Measurements from ENCODE around the gene GFRA1. TPM values are rescaled to one million over a fixed set of nuclear protein-coding genes. Genes with fewer than 3 reads are reported as not detected.

GFRA1 gene
- total and polyA plus RNA-seq, 2 donors (not counting 1 experiment from before 2014, with no cell fraction given), result not detected

DNA sequence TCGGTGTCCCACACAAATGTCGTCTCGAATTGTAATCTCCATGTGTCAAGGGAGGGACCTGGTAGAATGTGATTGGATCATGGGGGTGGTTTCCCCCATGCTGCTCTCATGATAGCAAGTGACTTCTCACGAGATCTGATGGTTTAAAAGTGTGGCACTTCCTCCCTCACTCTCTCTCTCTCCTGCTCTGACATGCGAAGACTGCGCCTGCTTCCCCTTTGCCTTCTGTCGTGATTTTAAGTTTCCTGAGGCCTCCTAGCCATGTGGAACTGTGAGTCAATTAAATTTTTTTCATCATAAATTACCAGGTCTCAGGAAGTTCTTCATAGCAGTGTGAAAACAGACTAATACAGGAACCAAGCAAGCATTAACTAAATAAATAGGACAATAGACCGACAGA is 229.1 kb downstream of the GFRA1 start:
- intact Hi-C loops (cut with micrococcal nuclease), result no loop called here
- ChIA-PET CTCF (no interaction called here), POLR2A (no interaction called here)
- no peaks in the 10 kb centered on the region for H4K20me1 ChIP-seq (ENCODE audit: control insufficient read depth, insufficient read depth, low read length, poor library complexity, severe bottlenecking)
- no peak overlapping the region for H3K4me2 ChIP-seq (replicated peaks; ENCODE audit: low read depth, low read length, poor library complexity, severe bottlenecking)
- H3K27me3 ChIP-seq (replicated peaks in 1 of 4; ENCODE audit: control extremely low read depth in 1 of 4, control insufficient read depth in 3 of 4, insufficient read depth in 4 of 4, low read length in 3 of 4), result no peaks in the 10 kb centered on the region
- TF ChIP-seq, protein P1, sequence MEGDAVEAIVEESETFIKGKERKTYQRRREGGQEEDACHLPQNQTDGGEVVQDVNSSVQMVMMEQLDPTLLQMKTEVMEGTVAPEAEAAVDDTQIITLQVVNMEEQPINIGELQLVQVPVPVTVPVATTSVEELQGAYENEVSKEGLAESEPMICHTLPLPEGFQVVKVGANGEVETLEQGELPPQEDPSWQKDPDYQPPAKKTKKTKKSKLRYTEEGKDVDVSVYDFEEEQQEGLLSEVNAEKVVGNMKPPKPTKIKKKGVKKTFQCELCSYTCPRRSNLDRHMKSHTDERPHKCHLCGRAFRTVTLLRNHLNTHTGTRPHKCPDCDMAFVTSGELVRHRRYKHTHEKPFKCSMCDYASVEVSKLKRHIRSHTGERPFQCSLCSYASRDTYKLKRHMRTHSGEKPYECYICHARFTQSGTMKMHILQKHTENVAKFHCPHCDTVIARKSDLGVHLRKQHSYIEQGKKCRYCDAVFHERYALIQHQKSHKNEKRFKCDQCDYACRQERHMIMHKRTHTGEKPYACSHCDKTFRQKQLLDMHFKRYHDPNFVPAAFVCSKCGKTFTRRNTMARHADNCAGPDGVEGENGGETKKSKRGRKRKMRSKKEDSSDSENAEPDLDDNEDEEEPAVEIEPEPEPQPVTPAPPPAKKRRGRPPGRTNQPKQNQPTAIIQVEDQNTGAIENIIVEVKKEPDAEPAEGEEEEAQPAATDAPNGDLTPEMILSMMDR (IDR thresholded peaks at IDR 0.05), result no peak
- TF ChIP-seq EZH2 (IDR thresholded peaks at IDR 0.05; ENCODE audit: borderline replicate concordance, insufficient read depth, low read depth, low read length, poor library complexity, severe bottlenecking), result no peak
- H3K9ac ChIP-seq (ENCODE audit: low read length), result no peak overlapping the region
- no peak for ATAC-seq (ENCODE audit: low read depth)
- H3K9me3 ChIP-seq (ENCODE audit: control extremely low read depth in 1 of 3, control insufficient read depth in 2 of 3, insufficient read depth in 1 of 3, low read length in 2 of 3), result peaks cover 0 to 6% (median 0%) of the 10 kb centered on the region in 3 donors
- no peak overlapping the region for H2AFZ ChIP-seq (ENCODE audit: insufficient read depth, low read depth, low read length, poor library complexity, severe bottlenecking)
- no peak overlapping the region for H3K27ac ChIP-seq (ENCODE audit: low read length in 2 of 2)
- DNase-seq, result no peak
- H3K79me2 ChIP-seq (ENCODE audit: control insufficient read depth, insufficient read depth, low read length), result no peaks in the 10 kb centered on the region
- H3K4me1 Mint-ChIP-seq, result no peaks in the 10 kb centered on the region
- H3K4me3 Mint-ChIP-seq, result no peak overlapping the region
- H3K9me3 Mint-ChIP-seq (ENCODE audit: insufficient read depth), result no peaks in the 10 kb centered on the region
- no peak overlapping the region for H3K4me3 ChIP-seq (ENCODE audit: control extremely low read depth in 1 of 5, extremely low read depth in 1 of 5, insufficient read depth in 1 of 5, low read depth in 2 of 5, low read length in 4 of 5)
- WGBS (ENCODE audit: insufficient coverage), result 47% methylated on average over 3 of the region's 8 CpGs
- H3K27ac Mint-ChIP-seq, result no peak overlapping the region
- no peaks in the 10 kb centered on the region for H3K36me3 ChIP-seq (replicated peaks in 1 of 2; ENCODE audit: control extremely low read depth in 1 of 2, control insufficient read depth in 1 of 2, extremely low read depth in 1 of 2, insufficient read depth in 2 of 2, low read length in 1 of 2)
- no peaks in the 10 kb centered on the region for H3K4me1 ChIP-seq (ENCODE audit: control insufficient read depth in 2 of 2, insufficient read depth in 2 of 2, low read length in 2 of 2)
- no peaks in the 10 kb centered on the region for H3K27me3 Mint-ChIP-seq

DNA sequence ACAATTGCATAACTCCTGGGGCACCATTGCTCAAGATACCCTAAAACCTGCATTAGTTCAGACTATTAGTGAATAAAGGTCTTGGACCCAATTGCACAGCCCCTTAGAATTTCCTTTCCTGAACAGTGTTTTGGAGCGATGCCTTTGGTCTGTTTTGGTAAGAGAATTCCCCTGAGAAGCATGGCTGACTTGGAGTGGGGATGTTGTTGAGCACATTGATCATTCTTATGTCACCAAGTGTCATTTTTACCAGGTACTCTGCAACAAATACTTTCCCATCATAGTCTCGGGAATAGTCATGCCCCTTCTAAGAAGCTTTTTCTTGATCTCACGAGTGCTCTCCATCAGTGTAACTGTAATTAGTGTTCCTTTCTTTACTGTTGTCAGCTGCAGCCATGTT is 229.7 kb downstream of the GFRA1 start:
- H3K9me3 Mint-ChIP-seq (ENCODE audit: insufficient read depth), result no peaks in the 10 kb centered on the region
- Histone ChIP-seq H3K4me3 (ENCODE audit: control extremely low read depth in 1 of 5, extremely low read depth in 1 of 5, insufficient read depth in 1 of 5, low read depth in 2 of 5, low read length in 4 of 5) (no peak overlapping the region), H3K4me2 (replicated peaks; ENCODE audit: low read depth, low read length, poor library complexity, severe bottlenecking) (no peak overlapping the region), H4K20me1 (ENCODE audit: control insufficient read depth, insufficient read depth, low read length, poor library complexity, severe bottlenecking) (no peaks in the 10 kb centered on the region), H3K36me3 (replicated peaks in 1 of 2; ENCODE audit: control extremely low read depth in 1 of 2, control insufficient read depth in 1 of 2, extremely low read depth in 1 of 2, insufficient read depth in 2 of 2, low read length in 1 of 2) (no peaks in the 10 kb centered on the region), H3K79me2 (ENCODE audit: control insufficient read depth, insufficient read depth, low read length) (no peaks in the 10 kb centered on the region), H2AFZ (ENCODE audit: insufficient read depth, low read depth, low read length, poor library complexity, severe bottlenecking) (no peak overlapping the region), H3K4me1 (ENCODE audit: control insufficient read depth in 2 of 2, insufficient read depth in 2 of 2, low read length in 2 of 2) (no peaks in the 10 kb centered on the region), H3K9ac (ENCODE audit: low read length) (no peak overlapping the region), H3K27ac (ENCODE audit: low read length in 2 of 2) (no peak overlapping the region), H3K9me3 (ENCODE audit: control extremely low read depth in 1 of 3, control insufficient read depth in 2 of 3, insufficient read depth in 1 of 3, low read length in 2 of 3) (peaks cover 0 to 6% (median 0%) of the 10 kb centered on the region in 3 donors), H3K27me3 (replicated peaks in 1 of 4; ENCODE audit: control extremely low read depth in 1 of 4, control insufficient read depth in 3 of 4, insufficient read depth in 4 of 4, low read length in 3 of 4) (no peaks in the 10 kb centered on the region)
- 63% methylated on average over 1 of the region's 3 CpGs for whole genome bisulfite sequencing (ENCODE audit: insufficient coverage)
- ATAC-seq (ENCODE audit: low read depth) (no peak), DNase-seq (no peak)
- no peaks in the 10 kb centered on the region for H3K4me1 Mint-ChIP-seq
- no peak overlapping the region for H3K27ac Mint-ChIP-seq
- no peak overlapping the region for H3K4me3 Mint-ChIP-seq
- CTCF ChIA-PET, result no interaction called here
- intact Hi-C loops (cut with micrococcal nuclease), result no loop called here
- H3K27me3 Mint-ChIP-seq, result no peaks in the 10 kb centered on the region
- POLR2A ChIA-PET, result no interaction called here
- TF ChIP-seq, protein P1 (IDR thresholded peaks at IDR 0.05), result no peak
- no peak for TF ChIP-seq EZH2 (IDR thresholded peaks at IDR 0.05; ENCODE audit: borderline replicate concordance, insufficient read depth, low read depth, low read length, poor library complexity, severe bottlenecking)

Data from B cell (primary cell).